DMS53 treated with DMSO at 0.1 percent for 48 hours (cell line): ENCODE data around the gene KBTBD6.
"Not testable (repeated sequence)": the region's sequence is repeated elsewhere in the genome, so short reads cannot be mapped to it uniquely, and the experiment has no call there.

Experiments
- DNase-seq: peaks from one replicate; lab custom pipeline; 2025; ENCODE audit not compliant: unreplicated experiment; lab: John Stamatoyannopoulos, UW

KBTBD6 gene

GRCh38 chr13:41136396-41137031 lies 3.9 kb upstream of the KBTBD6 start:
- no peak for DNase-seq

- DNase-seq, result no peak
Observed at GRCh38 chr13:41133951-41134350, 1.3 kb upstream of the KBTBD6 start.

GRCh38 chr13:41131660-41132511 lies 716 bp downstream of the KBTBD6 start:
- DNase-seq, result not testable (repeated sequence)

- DNase-seq, result not testable (repeated sequence)
Observed at GRCh38 chr13:41131189-41131588, 1.4 kb downstream of the KBTBD6 start.

- no peak for DNase-seq
Observed at GRCh38 chr13:41130356-41130755, 2.2 kb downstream of the KBTBD6 start.

GRCh38 chr13:41127701-41128100 lies 4.9 kb downstream of the KBTBD6 start:
- DNase-seq, result no peak

GRCh38 chr13:41122838-41123237 lies 9.8 kb downstream of the KBTBD6 start:
- DNase-seq, result no peak

- DNase-seq, result no peak
Observed at GRCh38 chr13:41117869-41118268, 14.7 kb downstream of the KBTBD6 start.

- no peak for DNase-seq
Observed at GRCh38 chr13:41111454-41111853, 21.1 kb downstream of the KBTBD6 start.

- DNase-seq, result no peak
Observed at GRCh38 chr13:41107584-41108014, 25.0 kb downstream of the KBTBD6 start.

GRCh38 chr13:41107104-41107571 lies 25.5 kb downstream of the KBTBD6 start:
- DNase-seq, result no peak

GRCh38 chr13:41099986-41100385 lies 32.6 kb downstream of the KBTBD6 start:
- no peak for DNase-seq

GRCh38 chr13:41098761-41099160 lies 33.8 kb downstream of the KBTBD6 start:
- DNase-seq, result no peak

GRCh38 chr13:41095681-41096080 lies 36.9 kb downstream of the KBTBD6 start:
- not testable (repeated sequence) for DNase-seq

- no peak for DNase-seq
Observed at GRCh38 chr13:41085961-41086585, 46.5 kb downstream of the KBTBD6 start.

GRCh38 chr13:41079725-41080124 lies 52.9 kb downstream of the KBTBD6 start:
- DNase-seq, result no peak
